HG02759 (cell line): ENCODE measurements around the gene TXNL1.
A peak's percentile ranks its signal among the peaks of the same experiment; 100 is the strongest.
"Not testable (repeated sequence)": the region's sequence is repeated elsewhere in the genome, so short reads cannot be mapped to it uniquely, and the experiment has no call there.

Source experiments
- ATAC-seq: cut with Tn5 transposase; IDR thresholded peaks from one replicate; pipeline ENCODE4 v1.9.1; 2021; ENCODE audit warnings: mild to moderate bottlenecking, moderate library complexity; ENCODE audit not compliant: unreplicated experiment

TXNL1 gene

GRCh38 chr18:56638232-56639103 is at the start of gene TXNL1:
Gene TXNL1 (minus strand): TSS chr18:56638592. CDS start chr18:56638440, 152 bp downstream.
- peak; percentile 95 for ATAC-seq

DNA sequence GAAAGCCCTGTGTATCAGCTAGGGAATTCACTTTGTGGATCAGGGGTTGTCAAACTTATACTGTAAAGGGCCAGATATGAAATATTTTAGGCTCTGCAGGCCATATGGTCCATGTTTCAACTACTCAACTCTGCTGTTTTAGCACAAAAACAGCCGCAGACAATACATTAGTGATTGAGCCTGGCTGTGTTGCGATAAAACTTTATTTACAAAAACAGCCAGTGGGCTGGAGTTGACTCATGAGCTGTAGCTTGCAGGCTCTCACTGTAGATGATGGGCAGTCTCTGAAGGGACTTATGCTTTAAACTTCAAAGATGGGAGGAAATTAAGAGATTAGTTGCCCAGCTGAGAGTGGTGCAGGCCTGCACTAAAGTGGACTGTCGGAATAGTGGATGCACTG is 45.9 kb upstream of the TXNL1 start:
- ATAC-seq: no peak

GRCh38 chr18:56678836-56679565 is 40.6 kb upstream of the TXNL1 start:
- ATAC-seq: no peak

- ATAC-seq: no peak
Measured at GRCh38 chr18:56676639-56677038, 38.2 kb upstream of the TXNL1 start.

- no peak for ATAC-seq
Measured at GRCh38 chr18:56672981-56673380, 34.6 kb upstream of the TXNL1 start.

- no peak for ATAC-seq
Measured at GRCh38 chr18:56672391-56672790, 34.0 kb upstream of the TXNL1 start.

GRCh38 chr18:56662902-56663301 is 24.5 kb upstream of the TXNL1 start:
- no peak for ATAC-seq

DNA sequence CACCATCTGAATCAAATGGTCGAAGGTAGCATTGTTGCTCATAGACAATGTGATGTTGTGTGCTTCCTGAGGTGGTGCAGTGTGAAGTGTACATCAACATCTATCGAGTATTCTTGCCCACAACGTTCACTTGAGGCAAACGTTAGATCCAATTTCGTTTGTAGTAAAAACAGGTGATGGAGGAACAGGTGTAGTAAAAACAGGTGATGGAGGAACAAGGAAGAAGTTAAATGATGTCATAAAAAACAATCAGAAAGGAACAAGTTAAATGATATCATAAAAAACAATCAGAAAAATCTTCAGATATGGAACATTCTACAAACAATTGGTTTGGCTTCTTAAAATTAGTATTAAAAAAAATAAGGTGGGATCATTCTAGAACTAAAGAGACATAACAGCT is 24.1 kb upstream of the TXNL1 start:
- no peak for ATAC-seq

GRCh38 chr18:56662063-56662408 is 23.6 kb upstream of the TXNL1 start:
- no peak for ATAC-seq

GRCh38 chr18:56661360-56662062 is 23.1 kb upstream of the TXNL1 start:
- no peak for ATAC-seq

- no peak for ATAC-seq
Measured at GRCh38 chr18:56660655-56661054, 22.3 kb upstream of the TXNL1 start.

DNA sequence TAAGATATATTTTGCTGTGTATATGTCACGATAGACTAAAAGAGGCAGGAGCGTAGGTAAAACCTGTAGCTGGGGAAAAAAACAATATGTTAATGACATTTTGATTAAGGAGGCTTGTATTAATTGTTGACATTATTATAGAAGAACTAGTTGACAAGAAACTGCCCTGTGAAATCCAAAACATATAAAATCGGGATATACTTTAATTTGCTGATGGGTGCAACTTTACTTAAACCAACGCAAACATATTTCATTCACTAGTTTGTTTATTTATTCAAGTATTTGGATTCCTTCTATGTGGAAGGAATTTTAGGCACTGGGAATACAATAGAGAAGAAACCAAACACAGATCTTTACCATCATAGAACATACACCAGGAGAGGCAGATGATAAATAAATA is 20.7 kb upstream of the TXNL1 start:
- ATAC-seq: no peak

DNA sequence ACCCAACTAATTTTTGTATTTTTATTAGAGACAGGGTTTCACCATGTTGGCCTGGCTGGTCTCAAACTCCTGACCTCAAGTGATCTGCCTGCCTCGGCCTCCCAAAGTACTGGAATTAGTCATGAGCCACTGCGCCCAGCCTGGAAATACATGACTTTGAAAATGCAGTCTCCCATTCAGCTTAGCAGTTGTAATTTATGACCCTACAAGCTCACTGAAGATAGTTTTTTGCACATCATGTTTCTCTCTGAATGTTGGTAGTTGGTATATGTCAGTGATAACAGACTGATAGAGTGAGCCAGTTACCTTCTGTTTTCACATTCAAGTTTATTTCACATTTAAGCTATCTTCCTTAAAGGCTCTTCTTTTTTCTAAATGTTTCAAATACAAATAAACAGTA is 19.9 kb upstream of the TXNL1 start:
- ATAC-seq: no peak

GRCh38 chr18:56654280-56654679 is 15.9 kb upstream of the TXNL1 start:
- ATAC-seq: not testable (repeated sequence)

GRCh38 chr18:56652802-56653201 is 14.4 kb upstream of the TXNL1 start:
- ATAC-seq: no peak

DNA sequence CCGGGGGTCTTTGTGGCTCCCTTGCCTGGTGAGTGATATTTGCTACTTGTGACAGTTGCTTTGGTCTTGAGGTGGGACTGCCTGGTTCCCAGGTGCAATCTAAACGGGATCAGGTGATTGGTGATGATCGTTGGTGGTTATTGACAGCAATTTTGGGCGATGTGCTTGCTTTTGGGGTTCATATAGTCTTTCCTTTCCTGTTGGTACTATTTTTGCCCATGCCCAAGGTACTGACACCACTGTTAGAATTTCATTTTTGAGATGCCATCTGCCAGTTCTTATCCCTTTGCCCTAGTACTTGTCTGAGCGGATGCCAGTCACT is 13.3 kb upstream of the TXNL1 start:
- ATAC-seq: no peak

DNA sequence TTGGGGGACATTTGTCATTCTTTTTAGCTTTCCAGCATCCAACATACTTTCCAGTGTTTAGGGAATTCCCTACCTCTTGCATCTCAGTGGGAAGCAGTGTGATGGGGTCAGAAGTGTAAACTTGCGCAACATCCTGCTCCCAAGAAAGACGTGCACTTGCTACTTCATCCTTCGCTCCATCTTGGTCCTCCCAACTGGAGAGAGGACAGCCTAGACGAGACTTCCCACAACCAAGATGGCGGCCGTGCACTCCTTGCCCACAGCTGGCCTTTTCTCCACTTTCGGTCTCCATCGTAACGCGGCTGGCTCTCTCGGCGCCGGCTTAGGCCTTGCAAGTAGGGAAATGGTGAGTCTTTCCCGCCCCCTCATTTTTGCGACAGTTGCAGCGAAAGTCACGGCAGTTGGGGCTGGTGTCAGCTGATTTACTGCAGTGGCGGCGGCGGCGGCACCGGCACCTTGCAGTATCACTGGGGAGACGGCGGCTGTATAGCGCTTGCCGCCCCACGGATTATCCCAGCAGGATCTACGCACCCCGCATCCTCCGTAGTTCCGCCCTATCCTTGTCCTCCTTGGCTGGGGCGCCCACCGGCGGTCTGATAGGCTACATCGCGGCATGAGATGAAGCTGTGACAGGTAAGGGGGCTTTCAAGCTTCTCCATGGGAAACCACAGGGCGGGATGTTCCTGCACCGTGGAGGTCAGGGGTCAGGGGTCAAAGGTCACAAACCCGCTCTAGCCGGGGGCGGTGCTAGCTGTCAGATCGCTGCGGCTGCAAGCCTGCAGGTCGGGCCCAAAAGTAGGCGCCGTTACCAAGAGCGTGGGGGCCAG is 12.8 kb upstream of the TXNL1 start, which contains the start of gene WDR7:
Gene WDR7, plus strand, starts transcription at position 416 of the 827 bp plus-strand sequence. CDS start 21,157 bp downstream, outside the sequence.
- peak; percentile 95 for ATAC-seq

DNA sequence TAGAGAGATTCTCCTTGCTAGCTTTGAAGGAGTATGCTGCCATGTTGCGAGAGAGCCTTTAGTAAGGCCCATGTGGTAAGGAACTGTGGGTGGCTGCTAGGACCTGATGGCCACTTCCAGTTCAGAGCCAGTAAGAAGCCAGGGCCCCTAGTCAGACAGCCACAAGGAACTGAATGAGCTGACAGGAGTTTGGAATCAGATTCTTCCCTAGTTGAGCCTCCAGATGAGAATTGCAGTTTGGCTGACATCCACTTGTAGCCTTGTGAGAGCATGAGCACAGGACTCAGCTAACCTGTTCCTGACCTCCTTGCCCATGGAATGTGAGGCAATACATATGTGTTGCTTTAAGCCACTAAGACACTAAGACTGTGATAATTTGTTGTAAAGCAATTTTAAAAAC is 11.6 kb upstream of the TXNL1 start:
- ATAC-seq: no peak

DNA sequence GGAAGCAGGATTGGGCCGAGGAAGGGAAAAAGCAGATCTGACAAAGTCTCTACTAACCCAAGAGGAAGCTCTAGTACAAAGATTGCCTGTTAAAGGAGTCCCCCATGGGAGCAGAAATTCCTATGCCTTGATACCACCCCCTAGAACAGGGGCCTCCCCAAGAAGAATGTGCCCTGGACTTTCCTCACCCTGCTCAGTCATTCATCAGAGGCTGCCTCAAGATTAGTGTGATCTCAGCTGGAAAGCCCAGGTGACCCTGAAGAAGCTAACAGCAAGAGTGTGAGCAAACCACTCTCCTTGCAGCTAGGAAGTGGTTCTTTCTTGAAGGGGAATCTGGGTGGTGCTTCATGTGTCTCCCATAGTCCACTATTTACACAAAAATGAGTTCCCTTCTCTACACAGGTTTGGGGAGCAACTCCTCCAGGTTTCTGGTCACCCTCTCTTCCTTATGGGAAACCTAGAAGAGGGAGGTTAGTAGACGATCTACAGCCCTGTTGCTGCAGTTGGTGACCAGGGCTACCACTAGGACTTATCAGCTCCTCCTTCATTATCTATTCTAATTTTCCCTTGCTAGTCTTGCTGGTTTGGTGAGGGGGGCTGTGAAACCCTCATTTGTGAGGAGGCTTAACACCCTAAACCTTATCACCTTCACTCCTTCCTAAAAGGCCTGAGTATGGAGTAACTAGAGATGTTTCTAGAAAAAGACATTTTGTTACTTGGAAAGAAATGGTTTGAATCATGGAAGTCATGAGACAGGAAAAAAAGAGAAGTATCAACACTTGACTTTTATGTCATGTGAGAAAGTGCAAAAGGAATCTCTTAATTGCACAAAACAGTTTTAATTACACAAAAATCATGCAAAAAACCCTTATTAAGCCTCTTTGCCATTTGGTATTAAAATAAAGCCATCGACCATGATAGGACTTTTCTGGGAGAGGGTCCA is 9.8 kb upstream of the TXNL1 start:
- ATAC-seq: no peak

DNA sequence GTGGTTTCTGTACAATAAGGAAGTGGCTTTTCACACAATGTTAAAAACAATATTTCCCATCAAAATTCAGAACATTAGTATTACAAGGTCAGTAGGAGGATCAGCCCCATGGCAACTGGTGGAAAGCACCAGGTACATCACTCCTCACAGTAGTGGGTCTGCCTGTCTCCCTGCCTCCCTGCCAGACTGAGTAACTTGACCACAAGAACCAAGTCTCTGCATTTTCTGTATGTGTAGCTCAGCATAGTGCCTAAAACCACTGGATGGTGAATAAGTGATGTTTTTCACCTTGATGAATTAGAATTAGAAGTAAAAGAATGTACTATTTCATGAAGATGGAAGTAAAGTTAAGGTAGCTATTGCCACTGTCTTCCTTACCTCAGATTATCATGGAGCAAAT is 8.7 kb upstream of the TXNL1 start:
- ATAC-seq: no peak
